ENCODE data around the gene NEURL1. TPM values are rescaled to one million over a fixed set of nuclear protein-coding genes. Genes with fewer than 3 reads are reported as not detected.
A peak's percentile ranks its signal among the peaks of the same experiment; 100 is the strongest.
"Not testable (repeated sequence)": the region's sequence is repeated elsewhere in the genome, so short reads cannot be mapped to it uniquely, and the experiment has no call there.

Gene NEURL1
- total RNA-seq, 1 donor from 2014 or later: 2.5 TPM

DNA sequence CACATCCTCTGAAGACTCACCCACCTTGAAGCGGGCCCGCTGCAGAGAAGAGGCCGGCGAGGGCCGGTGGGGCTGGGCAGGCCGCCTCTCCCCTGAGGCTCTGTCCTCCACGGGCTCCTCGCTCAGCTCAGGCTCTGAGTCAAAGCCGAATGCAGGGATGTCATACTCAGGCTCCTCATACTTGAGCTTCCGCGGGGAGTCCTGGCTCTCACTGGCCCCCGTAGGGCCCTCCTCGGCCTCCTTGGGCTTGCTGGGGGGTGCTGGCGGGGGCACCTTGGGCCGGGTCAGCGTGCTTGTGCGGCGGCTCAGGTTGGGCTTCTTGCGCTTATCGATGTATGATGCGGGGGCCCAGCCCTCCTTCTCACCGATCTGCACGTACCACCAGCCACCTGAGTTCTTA is 109.9 kb downstream of the NEURL1 start:
- TF ChIP-seq, protein P1, sequence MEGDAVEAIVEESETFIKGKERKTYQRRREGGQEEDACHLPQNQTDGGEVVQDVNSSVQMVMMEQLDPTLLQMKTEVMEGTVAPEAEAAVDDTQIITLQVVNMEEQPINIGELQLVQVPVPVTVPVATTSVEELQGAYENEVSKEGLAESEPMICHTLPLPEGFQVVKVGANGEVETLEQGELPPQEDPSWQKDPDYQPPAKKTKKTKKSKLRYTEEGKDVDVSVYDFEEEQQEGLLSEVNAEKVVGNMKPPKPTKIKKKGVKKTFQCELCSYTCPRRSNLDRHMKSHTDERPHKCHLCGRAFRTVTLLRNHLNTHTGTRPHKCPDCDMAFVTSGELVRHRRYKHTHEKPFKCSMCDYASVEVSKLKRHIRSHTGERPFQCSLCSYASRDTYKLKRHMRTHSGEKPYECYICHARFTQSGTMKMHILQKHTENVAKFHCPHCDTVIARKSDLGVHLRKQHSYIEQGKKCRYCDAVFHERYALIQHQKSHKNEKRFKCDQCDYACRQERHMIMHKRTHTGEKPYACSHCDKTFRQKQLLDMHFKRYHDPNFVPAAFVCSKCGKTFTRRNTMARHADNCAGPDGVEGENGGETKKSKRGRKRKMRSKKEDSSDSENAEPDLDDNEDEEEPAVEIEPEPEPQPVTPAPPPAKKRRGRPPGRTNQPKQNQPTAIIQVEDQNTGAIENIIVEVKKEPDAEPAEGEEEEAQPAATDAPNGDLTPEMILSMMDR (IDR thresholded peaks at IDR 0.05): no peak
- no peak overlapping the region for H3K4me3 Mint-ChIP-seq (ENCODE audit: unreplicated experiment)
- H3K4me1 Mint-ChIP-seq (ENCODE audit: unreplicated experiment): peaks cover 8% of the 10 kb centered on the region
- DNase-seq (ENCODE audit: extremely low spot score, unreplicated experiment): no peak
- H3K9me3 Mint-ChIP-seq (ENCODE audit: unreplicated experiment): no peaks in the 10 kb centered on the region
- H3K27ac Mint-ChIP-seq (ENCODE audit: unreplicated experiment): no peak overlapping the region
- peaks cover 15% of the 10 kb centered on the region for H3K36me3 Mint-ChIP-seq (ENCODE audit: unreplicated experiment)
- H3K27me3 Mint-ChIP-seq (ENCODE audit: unreplicated experiment): no peaks in the 10 kb centered on the region

GRCh38 chr10:103605359-103606096 is 112.0 kb downstream of the NEURL1 start:
- peaks cover 4% of the 10 kb centered on the region for H3K4me1 Mint-ChIP-seq (ENCODE audit: unreplicated experiment)
- no peaks in the 10 kb centered on the region for H3K27me3 Mint-ChIP-seq (ENCODE audit: unreplicated experiment)
- no peak overlapping the region for H3K4me3 Mint-ChIP-seq (ENCODE audit: unreplicated experiment)
- TF ChIP-seq, protein P1 (IDR thresholded peaks at IDR 0.05): peak; percentile 68
- no peak for DNase-seq (ENCODE audit: extremely low spot score, unreplicated experiment)
- H3K27ac Mint-ChIP-seq (ENCODE audit: unreplicated experiment): no peak overlapping the region
- no peaks in the 10 kb centered on the region for H3K9me3 Mint-ChIP-seq (ENCODE audit: unreplicated experiment)
- H3K36me3 Mint-ChIP-seq (ENCODE audit: unreplicated experiment): peaks cover 20% of the 10 kb centered on the region

- not testable (repeated sequence) for DNase-seq (ENCODE audit: extremely low spot score, unreplicated experiment); H3K4me1 Mint-ChIP-seq (ENCODE audit: unreplicated experiment); H3K27me3 Mint-ChIP-seq (ENCODE audit: unreplicated experiment); H3K9me3 Mint-ChIP-seq (ENCODE audit: unreplicated experiment); H3K27ac Mint-ChIP-seq (ENCODE audit: unreplicated experiment); H3K4me3 Mint-ChIP-seq (ENCODE audit: unreplicated experiment)
- peaks cover 21% of the 10 kb centered on the region for H3K36me3 Mint-ChIP-seq (ENCODE audit: unreplicated experiment)
Measured at GRCh38 chr10:103606097-103606438, 112.6 kb downstream of the NEURL1 start.

- H3K36me3 Mint-ChIP-seq (ENCODE audit: unreplicated experiment): peaks cover 24% of the 10 kb centered on the region
- H3K4me3 Mint-ChIP-seq (ENCODE audit: unreplicated experiment); DNase-seq (ENCODE audit: extremely low spot score, unreplicated experiment); H3K4me1 Mint-ChIP-seq (ENCODE audit: unreplicated experiment); H3K27me3 Mint-ChIP-seq (ENCODE audit: unreplicated experiment); H3K27ac Mint-ChIP-seq (ENCODE audit: unreplicated experiment); H3K9me3 Mint-ChIP-seq (ENCODE audit: unreplicated experiment): not testable (repeated sequence)
Measured at GRCh38 chr10:103607051-103607450, 113.5 kb downstream of the NEURL1 start.

DNA sequence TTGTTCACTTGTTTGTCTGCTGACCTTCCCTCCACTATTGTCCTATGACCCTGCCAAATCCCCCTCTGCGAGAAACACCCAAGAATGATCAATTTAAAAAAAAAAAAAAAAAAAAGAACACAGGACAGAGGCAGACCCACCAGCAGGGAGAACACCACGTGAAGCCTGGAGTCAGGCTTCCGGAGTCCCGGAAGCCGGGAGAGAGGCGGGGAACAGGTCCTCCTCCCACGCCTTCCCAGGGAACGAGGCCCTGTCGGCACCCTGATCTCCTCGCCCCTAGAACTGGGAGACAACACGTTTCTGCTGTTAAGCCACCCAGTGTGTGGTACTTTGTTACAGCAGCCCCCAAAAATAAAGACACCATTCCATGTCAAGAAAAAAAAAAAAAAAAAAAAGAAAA is 114.6 kb downstream of the NEURL1 start:
- H3K4me3 Mint-ChIP-seq (ENCODE audit: unreplicated experiment); H3K27me3 Mint-ChIP-seq (ENCODE audit: unreplicated experiment); H3K27ac Mint-ChIP-seq (ENCODE audit: unreplicated experiment); H3K4me1 Mint-ChIP-seq (ENCODE audit: unreplicated experiment); H3K9me3 Mint-ChIP-seq (ENCODE audit: unreplicated experiment); DNase-seq (ENCODE audit: extremely low spot score, unreplicated experiment): not testable (repeated sequence)
- peaks cover 20% of the 10 kb centered on the region for H3K36me3 Mint-ChIP-seq (ENCODE audit: unreplicated experiment)

GRCh38 chr10:103609231-103610082 is 116.0 kb downstream of the NEURL1 start:
- TF ChIP-seq, protein P1 (IDR thresholded peaks at IDR 0.05): no peak
- Mint-ChIP-seq H3K36me3 (ENCODE audit: unreplicated experiment) (peaks cover 28% of the 10 kb centered on the region), H3K4me1 (ENCODE audit: unreplicated experiment) (peaks cover 2% of the 10 kb centered on the region), H3K27ac (ENCODE audit: unreplicated experiment) (no peak overlapping the region), H3K27me3 (ENCODE audit: unreplicated experiment) (no peaks in the 10 kb centered on the region), H3K4me3 (ENCODE audit: unreplicated experiment) (no peak overlapping the region), H3K9me3 (ENCODE audit: unreplicated experiment) (no peaks in the 10 kb centered on the region)
- no peak for DNase-seq (ENCODE audit: extremely low spot score, unreplicated experiment)

All from osteocyte (in vitro differentiated cells).